HG03439 (cell line): ENCODE results near the gene GRB10.
"Not testable (repeated sequence)": the region's sequence is repeated elsewhere in the genome, so short reads cannot be mapped to it uniquely, and the experiment has no call there.

ENCODE experiments used
- ATAC-seq: cut with Tn5 transposase; IDR thresholded peaks from one replicate; pipeline ENCODE4 v1.9.1; 2021; ENCODE audit warnings: mild to moderate bottlenecking, moderate library complexity; ENCODE audit not compliant: unreplicated experiment

Gene GRB10

GRCh38 chr7:50745336-50745735 lies 37.4 kb downstream of the GRB10 start:
- ATAC-seq = no peak

GRCh38 chr7:50743893-50744292 lies 38.8 kb downstream of the GRB10 start:
- ATAC-seq = no peak

GRCh38 chr7:50743016-50743415 lies 39.7 kb downstream of the GRB10 start:
- ATAC-seq = no peak

- no peak for ATAC-seq
Observed at GRCh38 chr7:50742401-50742800, 40.3 kb downstream of the GRB10 start.

- ATAC-seq = no peak
Observed at GRCh38 chr7:50739744-50740435, 42.8 kb downstream of the GRB10 start.

- ATAC-seq = no peak
Observed at GRCh38 chr7:50738932-50739331, 43.8 kb downstream of the GRB10 start.

- not testable (repeated sequence) for ATAC-seq
Observed at GRCh38 chr7:50735836-50736235, 46.9 kb downstream of the GRB10 start.

GRCh38 chr7:50735333-50735732 lies 47.4 kb downstream of the GRB10 start:
- no peak for ATAC-seq

GRCh38 chr7:50734246-50734645 lies 48.5 kb downstream of the GRB10 start:
- no peak for ATAC-seq

- ATAC-seq = no peak
Observed at GRCh38 chr7:50733552-50733951, 49.1 kb downstream of the GRB10 start.

- no peak for ATAC-seq
Observed at GRCh38 chr7:50731703-50732582, 50.8 kb downstream of the GRB10 start.

- ATAC-seq = no peak
Observed at GRCh38 chr7:50730446-50731400, 52.0 kb downstream of the GRB10 start.

- no peak for ATAC-seq
Observed at GRCh38 chr7:50729962-50730361, 52.7 kb downstream of the GRB10 start.

GRCh38 chr7:50728184-50728583 lies 54.5 kb downstream of the GRB10 start:
- no peak for ATAC-seq

- no peak for ATAC-seq
Observed at GRCh38 chr7:50727711-50728110, 55.0 kb downstream of the GRB10 start.

GRCh38 chr7:50727072-50727471 lies 55.6 kb downstream of the GRB10 start:
- no peak for ATAC-seq

GRCh38 chr7:50725774-50726173 lies 56.9 kb downstream of the GRB10 start:
- no peak for ATAC-seq

GRCh38 chr7:50724526-50725520 lies 57.9 kb downstream of the GRB10 start:
- ATAC-seq = no peak

GRCh38 chr7:50723888-50724287 lies 58.8 kb downstream of the GRB10 start:
- no peak for ATAC-seq

- ATAC-seq = no peak
Observed at GRCh38 chr7:50723173-50723572, 59.5 kb downstream of the GRB10 start.
